ENCODE results near the gene CTXND2. TPM values are rescaled to one million over a fixed set of nuclear protein-coding genes. Genes with fewer than 3 reads are reported as not detected.

CTXND2 gene
- total RNA-seq, 1 donor from 2014 or later = not detected

- Mint-ChIP-seq H3K4me1 (ENCODE audit: unreplicated experiment) (no peaks in the 10 kb centered on the region), H3K36me3 (ENCODE audit: unreplicated experiment) (peaks cover 55% of the 10 kb centered on the region), H3K27ac (ENCODE audit: unreplicated experiment) (no peak overlapping the region), H3K27me3 (ENCODE audit: unreplicated experiment) (no peaks in the 10 kb centered on the region), H3K4me3 (ENCODE audit: unreplicated experiment) (no peak overlapping the region), H3K9me3 (ENCODE audit: unreplicated experiment) (no peaks in the 10 kb centered on the region)
- TF ChIP-seq, protein P1, sequence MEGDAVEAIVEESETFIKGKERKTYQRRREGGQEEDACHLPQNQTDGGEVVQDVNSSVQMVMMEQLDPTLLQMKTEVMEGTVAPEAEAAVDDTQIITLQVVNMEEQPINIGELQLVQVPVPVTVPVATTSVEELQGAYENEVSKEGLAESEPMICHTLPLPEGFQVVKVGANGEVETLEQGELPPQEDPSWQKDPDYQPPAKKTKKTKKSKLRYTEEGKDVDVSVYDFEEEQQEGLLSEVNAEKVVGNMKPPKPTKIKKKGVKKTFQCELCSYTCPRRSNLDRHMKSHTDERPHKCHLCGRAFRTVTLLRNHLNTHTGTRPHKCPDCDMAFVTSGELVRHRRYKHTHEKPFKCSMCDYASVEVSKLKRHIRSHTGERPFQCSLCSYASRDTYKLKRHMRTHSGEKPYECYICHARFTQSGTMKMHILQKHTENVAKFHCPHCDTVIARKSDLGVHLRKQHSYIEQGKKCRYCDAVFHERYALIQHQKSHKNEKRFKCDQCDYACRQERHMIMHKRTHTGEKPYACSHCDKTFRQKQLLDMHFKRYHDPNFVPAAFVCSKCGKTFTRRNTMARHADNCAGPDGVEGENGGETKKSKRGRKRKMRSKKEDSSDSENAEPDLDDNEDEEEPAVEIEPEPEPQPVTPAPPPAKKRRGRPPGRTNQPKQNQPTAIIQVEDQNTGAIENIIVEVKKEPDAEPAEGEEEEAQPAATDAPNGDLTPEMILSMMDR (IDR thresholded peaks at IDR 0.05) = no peak
- no peak for DNase-seq (ENCODE audit: extremely low spot score, unreplicated experiment)
Measured at GRCh38 chr1:150960646-150961045, 73.7 kb downstream of the CTXND2 start.

- TF ChIP-seq, protein P1 (IDR thresholded peaks at IDR 0.05) = no peak
- DNase-seq (ENCODE audit: extremely low spot score, unreplicated experiment) = no peak
- Mint-ChIP-seq H3K4me1 (ENCODE audit: unreplicated experiment) (no peaks in the 10 kb centered on the region), H3K4me3 (ENCODE audit: unreplicated experiment) (no peak overlapping the region), H3K36me3 (ENCODE audit: unreplicated experiment) (peaks cover 65% of the 10 kb centered on the region), H3K27ac (ENCODE audit: unreplicated experiment) (no peak overlapping the region), H3K9me3 (ENCODE audit: unreplicated experiment) (no peaks in the 10 kb centered on the region), H3K27me3 (ENCODE audit: unreplicated experiment) (no peaks in the 10 kb centered on the region)
Measured at GRCh38 chr1:150961756-150962155, 74.8 kb downstream of the CTXND2 start.

Other genes with a start within 250 kb of the CTXND2 start
- gene GOLPH3L, start 190.0 kb upstream of the CTXND2 start, total RNA-seq = 26.6 and 27.4 TPM in 2 replicates
- not detected in 2 replicates for gene HORMAD1, start 166.2 kb upstream of the CTXND2 start, total RNA-seq
- gene CTSS, start 121.4 kb upstream of the CTXND2 start, total RNA-seq = 4.4 and 6.9 TPM in 2 replicates
- 51.6 and 53.6 TPM in 2 replicates for gene CTSK, start 78.9 kb upstream of the CTXND2 start, total RNA-seq
- gene ARNT, start 10.5 kb upstream of the CTXND2 start, total RNA-seq = 42.9 and 44.2 TPM in 2 replicates
- 53.5 and 59.8 TPM in 2 replicates for gene SETDB1, start 39.2 kb downstream of the CTXND2 start, total RNA-seq
- gene CERS2, start 87.7 kb downstream of the CTXND2 start, total RNA-seq = 240 and 261 TPM in 2 replicates
- not detected in 2 replicates for gene ANXA9, start 95.2 kb downstream of the CTXND2 start, total RNA-seq
- 22.2 and 24.3 TPM in 2 replicates for gene MINDY1, start 119.8 kb downstream of the CTXND2 start, total RNA-seq
- gene PRUNE1, start 121.3 kb downstream of the CTXND2 start, total RNA-seq = 18.2 and 20.5 TPM in 2 replicates
- gene BNIPL, start 149.4 kb downstream of the CTXND2 start, total RNA-seq = 0.55 and 0.81 TPM in 2 replicates
- 4.7 and 5.2 TPM in 2 replicates for gene C1orf56, start 160.6 kb downstream of the CTXND2 start, total RNA-seq
- gene CDC42SE1, start 172.5 kb downstream of the CTXND2 start, total RNA-seq = 67.1 and 69.9 TPM in 2 replicates
- 21.0 and 22.1 TPM in 2 replicates for gene MLLT11, start 173.3 kb downstream of the CTXND2 start, total RNA-seq
- 11.1 and 12.4 TPM in 2 replicates for gene GABPB2, start 183.6 kb downstream of the CTXND2 start, total RNA-seq